SK-N-SH treated with all-trans-retinoic acid at 6 μM for 48 hours (cell line): Measurements from ENCODE around the gene DCUN1D2.

Experiments
- ARNTL ChIP-seq: fragments of 450-650 bp; formaldehyde crosslinking; IDR thresholded peaks from 2 replicates; pipeline ENCODE4 v1.5.0; 2020; ENCODE audit warnings: low read depth, mild to moderate bottlenecking, moderate library complexity, borderline replicate concordance
- PPARA ChIP-seq: fragments of 250-450 bp; sonication (Bioruptor Pico); IDR thresholded peaks from 2 replicates; pipeline ENCODE4 v1.5.0; 2020; ENCODE audit warnings: mild to moderate bottlenecking, borderline replicate concordance
- TCF4 ChIP-seq: fragments of 250-450 bp; sonication (Bioruptor Pico); IDR thresholded peaks from 2 replicates; pipeline ENCODE4 v1.8.0; 2021; ENCODE audit warnings: mild to moderate bottlenecking, moderate library complexity, borderline replicate concordance
- ZFP3 ChIP-seq: fragments of 250-450 bp; sonication (Bioruptor Pico); IDR thresholded peaks from 2 replicates; pipeline ENCODE4 v1.5.0; 2020; ENCODE audit warnings: mild to moderate bottlenecking, moderate library complexity
- ZFP30 ChIP-seq: fragments of 450-650 bp; formaldehyde crosslinking; IDR thresholded peaks from 2 replicates; pipeline ENCODE4 v1.5.0; 2022; ENCODE audit warnings: mild to moderate bottlenecking, moderate library complexity
- ZNF8 ChIP-seq: fragments of 450-650 bp; formaldehyde crosslinking; IDR thresholded peaks from 2 replicates; pipeline ENCODE4 v1.5.0; 2020; ENCODE audit warnings: mild to moderate bottlenecking, moderate library complexity
- TF ChIP-seq, protein P1 (sequence below): fragments of 250-450 bp; sonication (Bioruptor Pico); IDR thresholded peaks from 2 replicates; pipeline ENCODE4 v1.5.0; 2020; ENCODE audit warnings: mild to moderate bottlenecking, moderate library complexity

DNA sequence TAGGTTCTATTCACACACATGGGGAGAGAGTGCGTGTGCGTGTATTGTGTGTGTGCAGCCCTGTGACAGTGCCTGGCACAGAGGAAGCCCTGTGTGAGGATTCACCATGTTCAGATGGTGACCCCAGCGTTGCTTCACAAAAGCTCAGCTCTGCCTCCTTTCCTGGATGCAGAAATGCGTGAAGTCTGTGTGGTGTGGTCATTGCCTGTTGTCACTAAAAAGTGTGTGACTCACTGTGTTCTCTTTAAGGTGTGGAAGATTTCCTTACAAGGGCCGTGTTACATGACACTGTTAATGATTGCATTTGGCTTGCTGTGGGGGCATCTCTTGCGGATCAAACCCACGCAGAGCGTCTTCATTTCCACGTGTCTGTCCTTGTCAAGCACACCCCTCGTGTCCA is 19.5 kb upstream of the DCUN1D2 start:
- no peak for TF ChIP-seq ZFP3
- TF ChIP-seq, protein P1, sequence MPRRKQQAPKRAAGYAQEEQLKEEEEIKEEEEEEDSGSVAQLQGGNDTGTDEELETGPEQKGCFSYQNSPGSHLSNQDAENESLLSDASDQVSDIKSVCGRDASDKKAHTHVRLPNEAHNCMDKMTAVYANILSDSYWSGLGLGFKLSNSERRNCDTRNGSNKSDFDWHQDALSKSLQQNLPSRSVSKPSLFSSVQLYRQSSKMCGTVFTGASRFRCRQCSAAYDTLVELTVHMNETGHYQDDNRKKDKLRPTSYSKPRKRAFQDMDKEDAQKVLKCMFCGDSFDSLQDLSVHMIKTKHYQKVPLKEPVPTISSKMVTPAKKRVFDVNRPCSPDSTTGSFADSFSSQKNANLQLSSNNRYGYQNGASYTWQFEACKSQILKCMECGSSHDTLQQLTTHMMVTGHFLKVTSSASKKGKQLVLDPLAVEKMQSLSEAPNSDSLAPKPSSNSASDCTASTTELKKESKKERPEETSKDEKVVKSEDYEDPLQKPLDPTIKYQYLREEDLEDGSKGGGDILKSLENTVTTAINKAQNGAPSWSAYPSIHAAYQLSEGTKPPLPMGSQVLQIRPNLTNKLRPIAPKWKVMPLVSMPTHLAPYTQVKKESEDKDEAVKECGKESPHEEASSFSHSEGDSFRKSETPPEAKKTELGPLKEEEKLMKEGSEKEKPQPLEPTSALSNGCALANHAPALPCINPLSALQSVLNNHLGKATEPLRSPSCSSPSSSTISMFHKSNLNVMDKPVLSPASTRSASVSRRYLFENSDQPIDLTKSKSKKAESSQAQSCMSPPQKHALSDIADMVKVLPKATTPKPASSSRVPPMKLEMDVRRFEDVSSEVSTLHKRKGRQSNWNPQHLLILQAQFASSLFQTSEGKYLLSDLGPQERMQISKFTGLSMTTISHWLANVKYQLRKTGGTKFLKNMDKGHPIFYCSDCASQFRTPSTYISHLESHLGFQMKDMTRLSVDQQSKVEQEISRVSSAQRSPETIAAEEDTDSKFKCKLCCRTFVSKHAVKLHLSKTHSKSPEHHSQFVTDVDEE (CRISPR knock-in tag), result no peak
- no peak for TF ChIP-seq ZNF8
- no peak for TF ChIP-seq TCF4
- no peak for TF ChIP-seq PPARA (CRISPR knock-in tag)
- TF ChIP-seq ARNTL (CRISPR knock-in tag), result no peak
- no peak for TF ChIP-seq ZFP30 (CRISPR knock-in tag)
